ENCODE results near the gene LRIG2.
"Not testable (repeated sequence)": the region's sequence is repeated elsewhere in the genome, so short reads cannot be mapped to it uniquely, and the experiment has no call there.

LRIG2 gene

GRCh38 chr1:113072141-113072756 is 749 bp upstream of the LRIG2 start:
- no peak for DNase-seq

- peak; percentile 34 for DNase-seq
Measured at GRCh38 chr1:113073479-113073950, 517 bp downstream of the LRIG2 start.

GRCh38 chr1:113074237-113074636 is 1.2 kb downstream of the LRIG2 start:
- no peak for DNase-seq

- not testable (repeated sequence) for DNase-seq
Measured at GRCh38 chr1:113077978-113078377, 5.0 kb downstream of the LRIG2 start.

- no peak for DNase-seq
Measured at GRCh38 chr1:113086541-113086940, 13.5 kb downstream of the LRIG2 start.

- DNase-seq = no peak
Measured at GRCh38 chr1:113088972-113089371, 16.0 kb downstream of the LRIG2 start.

GRCh38 chr1:113090051-113090450 is 17.1 kb downstream of the LRIG2 start:
- DNase-seq = no peak

GRCh38 chr1:113091988-113092594 is 19.1 kb downstream of the LRIG2 start:
- no peak for DNase-seq

GRCh38 chr1:113094506-113094905 is 21.5 kb downstream of the LRIG2 start:
- DNase-seq = no peak

GRCh38 chr1:113095790-113096455 is 22.9 kb downstream of the LRIG2 start:
- DNase-seq = no peak

GRCh38 chr1:113096493-113096892 is 23.5 kb downstream of the LRIG2 start:
- no peak for DNase-seq

- no peak for DNase-seq
Measured at GRCh38 chr1:113101588-113101987, 28.6 kb downstream of the LRIG2 start.

GRCh38 chr1:113103048-113103447 is 30.1 kb downstream of the LRIG2 start:
- no peak for DNase-seq

GRCh38 chr1:113103977-113104376 is 31.0 kb downstream of the LRIG2 start:
- no peak for DNase-seq

- DNase-seq = no peak
Measured at GRCh38 chr1:113106910-113107309, 33.9 kb downstream of the LRIG2 start.

- DNase-seq = peak; percentile 87
Measured at GRCh38 chr1:113109908-113110554, 37.0 kb downstream of the LRIG2 start.

- DNase-seq = no peak
Measured at GRCh38 chr1:113118266-113118665, 45.3 kb downstream of the LRIG2 start.

- no peak for DNase-seq
Measured at GRCh38 chr1:113123737-113124136, 50.7 kb downstream of the LRIG2 start.

- no peak for DNase-seq
Measured at GRCh38 chr1:113124366-113124765, 51.4 kb downstream of the LRIG2 start.

GRCh38 chr1:113125517-113125916 is 52.5 kb downstream of the LRIG2 start:
- DNase-seq = no peak

GRCh38 chr1:113126207-113126606 is 53.2 kb downstream of the LRIG2 start:
- no peak for DNase-seq

- DNase-seq = no peak
Measured at GRCh38 chr1:113128116-113128515, 55.1 kb downstream of the LRIG2 start.

GRCh38 chr1:113129529-113130185 is 56.7 kb downstream of the LRIG2 start:
- no peak for DNase-seq
